GM23338 (cell line): ENCODE data around the gene CHD5. TPM values are rescaled to one million over a fixed set of nuclear protein-coding genes. Genes with fewer than 3 reads are reported as not detected.

Experiments used
- ATAC-seq: fragments of 200-7000 bp; cut with Tn5 transposase; 3 replicates; pipeline ENCODE4 v1.9.1; 2020
- DNase-seq: peaks from one replicate; pipeline ENCODE4 v3.0.0-alpha.2; 2015; ENCODE audit warnings: low spot score
- H2AFZ ChIP-seq: fragments of 200-600 bp; sonication (generic); 2 replicates; pipeline ENCODE4 v1.8.0; 2016; ENCODE audit warnings: antibody characterized with exemption, mild to moderate bottlenecking, moderate library complexity
- H3F3A ChIP-seq: fragments of 200-600 bp; sonication (generic); replicated peaks from 2 replicates; pipeline ENCODE4 v1.8.0; 2017; ENCODE audit warnings: antibody characterized with exemption, mixed run types, low read depth
- H3K27ac ChIP-seq: fragments of 200-600 bp; sonication (generic); 2 replicates; pipeline ENCODE4 v1.6.1; 2016; ENCODE audit warnings: low read depth
- H3K27me3 ChIP-seq: fragments of 200-600 bp; sonication (generic); 2 replicates; pipeline ENCODE4 v1.8.0; 2016; ENCODE audit warnings: mild to moderate bottlenecking, mixed run types, moderate library complexity; ENCODE audit not compliant: insufficient read depth
- H3K36me3 ChIP-seq: fragments of 200-600 bp; sonication (generic); 2 replicates; pipeline ENCODE4 v1.8.0; 2016; ENCODE audit warnings: mild to moderate bottlenecking; ENCODE audit not compliant: insufficient read depth
- H3K4me1 ChIP-seq: fragments of 200-600 bp; sonication (generic); 2 replicates; pipeline ENCODE4 v1.8.0; 2016; ENCODE audit warnings: mild to moderate bottlenecking, moderate library complexity; ENCODE audit not compliant: insufficient read depth
- H3K4me2 ChIP-seq: fragments of 200-600 bp; sonication (generic); 2 replicates; pipeline ENCODE4 v1.7.1; 2017; ENCODE audit warnings: mixed run types
- H3K4me3 ChIP-seq: fragments of 200-600 bp; sonication (generic); 2 replicates; pipeline ENCODE4 v1.6.1; 2016; ENCODE audit warnings: mixed run types
- H3K79me2 ChIP-seq: fragments of 200-600 bp; sonication (generic); replicated peaks from 2 replicates; pipeline ENCODE4 v1.8.0; 2017; ENCODE audit warnings: mild to moderate bottlenecking; ENCODE audit not compliant: insufficient read depth
- H3K9me2 ChIP-seq: fragments of 200-600 bp; sonication (generic); 2 replicates; pipeline ENCODE4 v1.8.0; 2017; ENCODE audit not compliant: insufficient read depth
- H4K20me1 ChIP-seq: fragments of 200-600 bp; sonication (generic); replicated peaks from 2 replicates; pipeline ENCODE4 v1.8.0; 2017; ENCODE audit warnings: mild to moderate bottlenecking; ENCODE audit not compliant: insufficient read depth
- H3K27ac Mint-ChIP-seq: 2 replicates; pipeline ENCODE4 v1.8.0; 2020; ENCODE audit warnings: inconsistent platforms, mild to moderate bottlenecking, moderate library complexity, mixed read lengths
- H3K27me3 Mint-ChIP-seq: 3 replicates; pipeline ENCODE4 v1.8.0; 2022; ENCODE audit warnings: low read depth, mild to moderate bottlenecking, moderate library complexity, mixed read lengths, inconsistent platforms; ENCODE audit not compliant: insufficient read depth, poor library complexity
- H3K36me3 Mint-ChIP-seq: 3 replicates; pipeline ENCODE4 v1.8.0; 2021; ENCODE audit warnings: low read depth, mild to moderate bottlenecking, inconsistent platforms, moderate library complexity, mixed read lengths
- H3K4me1 Mint-ChIP-seq: 3 replicates; pipeline ENCODE4 v1.8.0; 2020; ENCODE audit warnings: mild to moderate bottlenecking, inconsistent platforms, mixed read lengths
- H3K4me3 Mint-ChIP-seq: 3 replicates; pipeline ENCODE4 v1.8.0; 2021; ENCODE audit warnings: moderate library complexity, mild to moderate bottlenecking, inconsistent platforms, mixed read lengths
- H3K9me3 Mint-ChIP-seq: 3 replicates; pipeline ENCODE4 v1.8.0; 2020; ENCODE audit warnings: moderate library complexity, mild to moderate bottlenecking, inconsistent platforms, mixed read lengths
- EZH2 ChIP-seq: fragments of 200-600 bp; sonication (generic); IDR thresholded peaks from one replicate; pipeline ENCODE4 v1.8.0; 2017; ENCODE audit warnings: antibody characterized with exemption, mild to moderate bottlenecking, low read depth; ENCODE audit not compliant: unreplicated experiment
- EZH2phosphoT487 ChIP-seq: fragments of 200-600 bp; sonication (generic); IDR thresholded peaks from one replicate; pipeline ENCODE4 v1.8.1; 2018; ENCODE audit warnings: antibody characterized with exemption; ENCODE audit not compliant: unreplicated experiment
- JUNB ChIP-seq: IDR thresholded peaks from one replicate; pipeline ENCODE4 v1.6.1; 2016; ENCODE audit warnings: antibody characterized with exemption; ENCODE audit not compliant: unreplicated experiment
- NANOG ChIP-seq: IDR thresholded peaks from 2 replicates; pipeline ENCODE4 v1.6.1; 2016; ENCODE audit warnings: antibody characterized with exemption, borderline replicate concordance
- POLR2AphosphoS5 ChIP-seq: IDR thresholded peaks from 2 replicates; pipeline ENCODE4 v1.6.1; 2016; ENCODE audit warnings: antibody characterized with exemption, low read depth
- STAT1 ChIP-seq: IDR thresholded peaks from one replicate; pipeline ENCODE4 v1.6.1; 2016; ENCODE audit warnings: antibody characterized with exemption; ENCODE audit not compliant: unreplicated experiment
- ZNF114 ChIP-seq: fragments of 250-450 bp; sonication (Bioruptor Pico); IDR thresholded peaks from 2 replicates; pipeline ENCODE4 v1.5.0; 2020; ENCODE audit warnings: mild to moderate bottlenecking, moderate library complexity
- ZNF331 ChIP-seq: fragments of 250-450 bp; sonication (Bioruptor Pico); IDR thresholded peaks from 2 replicates; pipeline ENCODE4 v1.5.0; 2020; ENCODE audit warnings: low read depth, mild to moderate bottlenecking, moderate library complexity
- polyA plus RNA-seq: library from polyadenylated mRNA; unstranded; fragments of >200 nt; fragmentation: Nextera tagmentation; extraction: Ambion mirVana; gene quantifications from 2 replicates; pipeline ENCODE4 v1.2.1, GENCODE V29; 2016
- total RNA-seq: library from RNA; depleted of rRNA; stranded (reverse); fragments of >200 nt; shearing (Covaris generic); gene quantifications from 2 replicates; pipeline ENCODE4 v1.2.3, GENCODE V29; 2014
- TF ChIP-seq, protein P1 (sequence below): fragments of 250-450 bp; sonication (Bioruptor Pico); IDR thresholded peaks from 2 replicates; pipeline ENCODE4 v1.5.0; 2020; ENCODE audit warnings: mild to moderate bottlenecking, moderate library complexity
- TF ChIP-seq, protein P2 (sequence below), 2 experiments: fragments of 200-600 bp in 1 of 2; sonication (generic) in 1 of 2; conservative IDR thresholded peaks; 2 replicates each; pipeline versions ENCODE4 v1.5.1 to v1.6.1; 2016 to 2017; ENCODE audit warnings: antibody characterized with exemption in 2 of 2, low read depth in 2 of 2, mild to moderate bottlenecking in 2 of 2, moderate library complexity in 1 of 2
- TF ChIP-seq, protein P3 (sequence below): IDR thresholded peaks from 2 replicates; pipeline ENCODE4 v1.6.1; 2016; ENCODE audit warnings: antibody characterized with exemption
- TF ChIP-seq, protein P4 (sequence below): IDR thresholded peaks from one replicate; pipeline ENCODE4 v1.6.1; 2018; ENCODE audit warnings: antibody characterized with exemption; ENCODE audit not compliant: unreplicated experiment

The CHD5 gene
- total and polyA plus RNA-seq, 2 experiments from 2014 or later: 0.32 to 1.0 TPM

DNA sequence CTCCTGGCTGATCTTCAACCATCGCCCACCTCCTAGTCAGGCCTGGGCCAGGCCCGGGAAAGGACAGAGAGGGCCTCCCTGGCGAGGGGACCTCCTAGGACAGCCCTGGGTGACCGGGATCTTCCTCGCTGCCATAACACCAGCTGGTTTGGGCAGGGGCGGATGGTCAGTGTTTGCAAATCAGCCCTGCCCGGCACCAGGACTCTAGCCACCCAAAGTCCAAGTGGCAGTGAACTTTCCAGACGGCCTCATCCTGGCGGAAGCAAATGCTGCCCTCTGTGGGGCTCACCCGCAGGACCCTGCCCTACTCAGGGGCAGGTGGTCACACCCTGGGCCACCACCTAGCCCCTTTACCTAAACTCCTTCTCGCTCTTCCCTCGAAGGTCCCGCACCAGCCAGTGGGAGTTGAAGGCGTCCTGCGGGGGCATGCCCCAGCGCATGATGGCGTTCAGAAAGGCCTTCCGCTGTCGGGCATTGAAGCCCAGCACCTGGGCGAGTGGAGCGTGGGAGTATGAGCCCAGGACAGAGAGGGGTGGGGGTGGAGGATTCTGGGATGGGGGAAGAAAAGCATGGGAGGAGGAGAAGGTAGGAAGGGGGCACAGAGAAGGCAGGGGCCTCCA, 55.3 kb downstream of the CHD5 start:
- Histone ChIP-seq H3K4me3 (no peak overlapping the region), H3K36me3 (no peaks in the 10 kb centered on the region), H3F3A (no peaks in the 10 kb centered on the region), H3K79me2 (no peaks in the 10 kb centered on the region), H2AFZ (no peak overlapping the region), H3K4me1 (no peaks in the 10 kb centered on the region), H3K27me3 (no peaks in the 10 kb centered on the region), H4K20me1 (no peaks in the 10 kb centered on the region), H3K9me2 (no peaks in the 10 kb centered on the region), H3K27ac (no peak overlapping the region), H3K4me2 (no peak overlapping the region)
- DNase-seq (no peak), ATAC-seq (no peak)
- Mint-ChIP-seq H3K27me3 (peaks cover 18% of the 10 kb centered on the region), H3K9me3 (no peaks in the 10 kb centered on the region), H3K4me3 (no peak overlapping the region), H3K27ac (no peak overlapping the region), H3K4me1 (no peaks in the 10 kb centered on the region; the same call in 2 of the 3 replicates), H3K36me3 (no peaks in the 10 kb centered on the region)
- TF ChIP-seq, protein P1, sequence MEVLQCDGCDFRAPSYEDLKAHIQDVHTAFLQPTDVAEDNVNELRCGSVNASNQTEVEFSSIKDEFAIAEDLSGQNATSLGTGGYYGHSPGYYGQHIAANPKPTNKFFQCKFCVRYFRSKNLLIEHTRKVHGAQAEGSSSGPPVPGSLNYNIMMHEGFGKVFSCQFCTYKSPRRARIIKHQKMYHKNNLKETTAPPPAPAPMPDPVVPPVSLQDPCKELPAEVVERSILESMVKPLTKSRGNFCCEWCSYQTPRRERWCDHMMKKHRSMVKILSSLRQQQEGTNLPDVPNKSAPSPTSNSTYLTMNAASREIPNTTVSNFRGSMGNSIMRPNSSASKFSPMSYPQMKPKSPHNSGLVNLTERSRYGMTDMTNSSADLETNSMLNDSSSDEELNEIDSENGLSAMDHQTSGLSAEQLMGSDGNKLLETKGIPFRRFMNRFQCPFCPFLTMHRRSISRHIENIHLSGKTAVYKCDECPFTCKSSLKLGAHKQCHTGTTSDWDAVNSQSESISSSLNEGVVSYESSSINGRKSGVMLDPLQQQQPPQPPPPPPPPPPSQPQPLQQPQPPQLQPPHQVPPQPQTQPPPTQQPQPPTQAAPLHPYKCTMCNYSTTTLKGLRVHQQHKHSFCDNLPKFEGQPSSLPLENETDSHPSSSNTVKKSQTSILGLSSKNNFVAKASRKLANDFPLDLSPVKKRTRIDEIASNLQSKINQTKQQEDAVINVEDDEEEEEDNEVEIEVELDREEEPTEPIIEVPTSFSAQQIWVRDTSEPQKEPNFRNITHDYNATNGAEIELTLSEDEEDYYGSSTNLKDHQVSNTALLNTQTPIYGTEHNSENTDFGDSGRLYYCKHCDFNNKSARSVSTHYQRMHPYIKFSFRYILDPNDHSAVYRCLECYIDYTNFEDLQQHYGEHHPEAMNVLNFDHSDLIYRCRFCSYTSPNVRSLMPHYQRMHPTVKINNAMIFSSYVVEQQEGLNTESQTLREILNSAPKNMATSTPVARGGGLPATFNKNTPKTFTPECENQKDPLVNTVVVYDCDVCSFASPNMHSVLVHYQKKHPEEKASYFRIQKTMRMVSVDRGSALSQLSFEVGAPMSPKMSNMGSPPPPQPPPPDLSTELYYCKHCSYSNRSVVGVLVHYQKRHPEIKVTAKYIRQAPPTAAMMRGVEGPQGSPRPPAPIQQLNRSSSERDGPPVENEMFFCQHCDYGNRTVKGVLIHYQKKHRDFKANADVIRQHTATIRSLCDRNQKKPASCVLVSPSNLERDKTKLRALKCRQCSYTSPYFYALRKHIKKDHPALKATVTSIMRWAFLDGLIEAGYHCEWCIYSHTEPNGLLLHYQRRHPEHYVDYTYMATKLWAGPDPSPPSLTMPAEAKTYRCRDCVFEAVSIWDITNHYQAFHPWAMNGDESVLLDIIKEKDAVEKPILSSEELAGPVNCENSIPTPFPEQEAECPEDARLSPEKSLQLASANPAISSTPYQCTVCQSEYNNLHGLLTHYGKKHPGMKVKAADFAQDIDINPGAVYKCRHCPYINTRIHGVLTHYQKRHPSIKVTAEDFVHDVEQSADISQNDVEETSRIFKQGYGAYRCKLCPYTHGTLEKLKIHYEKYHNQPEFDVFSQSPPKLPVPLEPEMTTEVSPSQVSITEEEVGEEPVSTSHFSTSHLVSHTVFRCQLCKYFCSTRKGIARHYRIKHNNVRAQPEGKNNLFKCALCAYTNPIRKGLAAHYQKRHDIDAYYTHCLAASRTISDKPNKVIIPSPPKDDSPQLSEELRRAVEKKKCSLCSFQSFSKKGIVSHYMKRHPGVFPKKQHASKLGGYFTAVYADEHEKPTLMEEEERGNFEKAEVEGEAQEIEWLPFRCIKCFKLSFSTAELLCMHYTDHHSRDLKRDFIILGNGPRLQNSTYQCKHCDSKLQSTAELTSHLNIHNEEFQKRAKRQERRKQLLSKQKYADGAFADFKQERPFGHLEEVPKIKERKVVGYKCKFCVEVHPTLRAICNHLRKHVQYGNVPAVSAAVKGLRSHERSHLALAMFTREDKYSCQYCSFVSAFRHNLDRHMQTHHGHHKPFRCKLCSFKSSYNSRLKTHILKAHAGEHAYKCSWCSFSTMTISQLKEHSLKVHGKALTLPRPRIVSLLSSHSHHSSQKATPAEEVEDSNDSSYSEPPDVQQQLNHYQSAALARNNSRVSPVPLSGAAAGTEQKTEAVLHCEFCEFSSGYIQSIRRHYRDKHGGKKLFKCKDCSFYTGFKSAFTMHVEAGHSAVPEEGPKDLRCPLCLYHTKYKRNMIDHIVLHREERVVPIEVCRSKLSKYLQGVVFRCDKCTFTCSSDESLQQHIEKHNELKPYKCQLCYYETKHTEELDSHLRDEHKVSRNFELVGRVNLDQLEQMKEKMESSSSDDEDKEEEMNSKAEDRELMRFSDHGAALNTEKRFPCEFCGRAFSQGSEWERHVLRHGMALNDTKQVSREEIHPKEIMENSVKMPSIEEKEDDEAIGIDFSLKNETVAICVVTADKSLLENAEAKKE: no peak
- TF ChIP-seq, protein P2, sequence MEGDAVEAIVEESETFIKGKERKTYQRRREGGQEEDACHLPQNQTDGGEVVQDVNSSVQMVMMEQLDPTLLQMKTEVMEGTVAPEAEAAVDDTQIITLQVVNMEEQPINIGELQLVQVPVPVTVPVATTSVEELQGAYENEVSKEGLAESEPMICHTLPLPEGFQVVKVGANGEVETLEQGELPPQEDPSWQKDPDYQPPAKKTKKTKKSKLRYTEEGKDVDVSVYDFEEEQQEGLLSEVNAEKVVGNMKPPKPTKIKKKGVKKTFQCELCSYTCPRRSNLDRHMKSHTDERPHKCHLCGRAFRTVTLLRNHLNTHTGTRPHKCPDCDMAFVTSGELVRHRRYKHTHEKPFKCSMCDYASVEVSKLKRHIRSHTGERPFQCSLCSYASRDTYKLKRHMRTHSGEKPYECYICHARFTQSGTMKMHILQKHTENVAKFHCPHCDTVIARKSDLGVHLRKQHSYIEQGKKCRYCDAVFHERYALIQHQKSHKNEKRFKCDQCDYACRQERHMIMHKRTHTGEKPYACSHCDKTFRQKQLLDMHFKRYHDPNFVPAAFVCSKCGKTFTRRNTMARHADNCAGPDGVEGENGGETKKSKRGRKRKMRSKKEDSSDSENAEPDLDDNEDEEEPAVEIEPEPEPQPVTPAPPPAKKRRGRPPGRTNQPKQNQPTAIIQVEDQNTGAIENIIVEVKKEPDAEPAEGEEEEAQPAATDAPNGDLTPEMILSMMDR (conservative IDR thresholded peaks at IDR 0.05; ENCODE audit: low read depth in 2 of 2): no peak
- TF ChIP-seq, protein P3, sequence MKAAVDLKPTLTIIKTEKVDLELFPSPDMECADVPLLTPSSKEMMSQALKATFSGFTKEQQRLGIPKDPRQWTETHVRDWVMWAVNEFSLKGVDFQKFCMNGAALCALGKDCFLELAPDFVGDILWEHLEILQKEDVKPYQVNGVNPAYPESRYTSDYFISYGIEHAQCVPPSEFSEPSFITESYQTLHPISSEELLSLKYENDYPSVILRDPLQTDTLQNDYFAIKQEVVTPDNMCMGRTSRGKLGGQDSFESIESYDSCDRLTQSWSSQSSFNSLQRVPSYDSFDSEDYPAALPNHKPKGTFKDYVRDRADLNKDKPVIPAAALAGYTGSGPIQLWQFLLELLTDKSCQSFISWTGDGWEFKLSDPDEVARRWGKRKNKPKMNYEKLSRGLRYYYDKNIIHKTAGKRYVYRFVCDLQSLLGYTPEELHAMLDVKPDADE: no peak
- no peak for TF ChIP-seq JUNB
- TF ChIP-seq EZH2phosphoT487: no peak
- TF ChIP-seq, protein P4, sequence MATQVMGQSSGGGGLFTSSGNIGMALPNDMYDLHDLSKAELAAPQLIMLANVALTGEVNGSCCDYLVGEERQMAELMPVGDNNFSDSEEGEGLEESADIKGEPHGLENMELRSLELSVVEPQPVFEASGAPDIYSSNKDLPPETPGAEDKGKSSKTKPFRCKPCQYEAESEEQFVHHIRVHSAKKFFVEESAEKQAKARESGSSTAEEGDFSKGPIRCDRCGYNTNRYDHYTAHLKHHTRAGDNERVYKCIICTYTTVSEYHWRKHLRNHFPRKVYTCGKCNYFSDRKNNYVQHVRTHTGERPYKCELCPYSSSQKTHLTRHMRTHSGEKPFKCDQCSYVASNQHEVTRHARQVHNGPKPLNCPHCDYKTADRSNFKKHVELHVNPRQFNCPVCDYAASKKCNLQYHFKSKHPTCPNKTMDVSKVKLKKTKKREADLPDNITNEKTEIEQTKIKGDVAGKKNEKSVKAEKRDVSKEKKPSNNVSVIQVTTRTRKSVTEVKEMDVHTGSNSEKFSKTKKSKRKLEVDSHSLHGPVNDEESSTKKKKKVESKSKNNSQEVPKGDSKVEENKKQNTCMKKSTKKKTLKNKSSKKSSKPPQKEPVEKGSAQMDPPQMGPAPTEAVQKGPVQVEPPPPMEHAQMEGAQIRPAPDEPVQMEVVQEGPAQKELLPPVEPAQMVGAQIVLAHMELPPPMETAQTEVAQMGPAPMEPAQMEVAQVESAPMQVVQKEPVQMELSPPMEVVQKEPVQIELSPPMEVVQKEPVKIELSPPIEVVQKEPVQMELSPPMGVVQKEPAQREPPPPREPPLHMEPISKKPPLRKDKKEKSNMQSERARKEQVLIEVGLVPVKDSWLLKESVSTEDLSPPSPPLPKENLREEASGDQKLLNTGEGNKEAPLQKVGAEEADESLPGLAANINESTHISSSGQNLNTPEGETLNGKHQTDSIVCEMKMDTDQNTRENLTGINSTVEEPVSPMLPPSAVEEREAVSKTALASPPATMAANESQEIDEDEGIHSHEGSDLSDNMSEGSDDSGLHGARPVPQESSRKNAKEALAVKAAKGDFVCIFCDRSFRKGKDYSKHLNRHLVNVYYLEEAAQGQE: no peak
- TF ChIP-seq NANOG: no peak
- no peak for TF ChIP-seq EZH2
- no peak for TF ChIP-seq ZNF331 (CRISPR knock-in tag)
- no peak for TF ChIP-seq POLR2AphosphoS5
- TF ChIP-seq ZNF114 (CRISPR knock-in tag): no peak
- TF ChIP-seq STAT1: no peak
